Stomach (tissue), 4 donors: Measurements from ENCODE around the gene TMC4.

Experiments used
- EP300 ChIP-seq: sonication (generic); formaldehyde crosslinking; IDR thresholded peaks from one replicate; pipeline ENCODE4 v1.6.1; 2017; ENCODE audit warnings: antibody characterized with exemption
- POLR2A ChIP-seq, 4 donors: fragments of 450-650 bp; IDR thresholded peaks; one replicate each; pipeline ENCODE4 v1.6.1; 2016; ENCODE audit warnings: antibody characterized with exemption in 4 of 4, control low read depth in 2 of 4, mild to moderate bottlenecking in 1 of 4, moderate library complexity in 1 of 4
- TF ChIP-seq, protein P1 (sequence below), 7 experiments: fragments of 450-650 bp in 4 of 7; fragments of 200-600 bp in 3 of 7; sonication (generic) in 3 of 7; IDR thresholded peaks; one replicate each; pipeline ENCODE4 v1.5.1; 2016 to 2019; ENCODE audit warnings: antibody characterized with exemption in 7 of 7, control low read depth in 2 of 7, mild to moderate bottlenecking in 1 of 7

DNA sequence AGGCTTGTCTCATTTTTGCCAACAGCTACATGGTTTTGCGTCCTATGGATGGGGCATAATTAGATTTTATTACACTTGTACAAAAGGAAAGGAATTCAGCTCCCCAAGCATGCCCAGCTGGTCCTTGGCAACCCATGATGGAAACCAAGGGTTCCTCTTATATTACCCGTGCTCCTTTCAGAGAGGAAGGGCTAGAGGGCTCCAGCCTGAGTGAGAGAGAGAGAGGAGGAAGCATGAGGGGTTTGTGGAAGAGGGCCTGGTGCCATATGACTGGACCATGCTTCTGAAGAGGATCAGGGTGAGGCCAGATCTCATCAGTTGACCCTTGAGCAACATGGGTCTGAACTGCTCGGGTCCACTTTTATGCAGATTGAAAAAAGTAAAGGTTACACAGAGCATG is 24.2 kb upstream of the TMC4 start:
- TF ChIP-seq, protein P1, sequence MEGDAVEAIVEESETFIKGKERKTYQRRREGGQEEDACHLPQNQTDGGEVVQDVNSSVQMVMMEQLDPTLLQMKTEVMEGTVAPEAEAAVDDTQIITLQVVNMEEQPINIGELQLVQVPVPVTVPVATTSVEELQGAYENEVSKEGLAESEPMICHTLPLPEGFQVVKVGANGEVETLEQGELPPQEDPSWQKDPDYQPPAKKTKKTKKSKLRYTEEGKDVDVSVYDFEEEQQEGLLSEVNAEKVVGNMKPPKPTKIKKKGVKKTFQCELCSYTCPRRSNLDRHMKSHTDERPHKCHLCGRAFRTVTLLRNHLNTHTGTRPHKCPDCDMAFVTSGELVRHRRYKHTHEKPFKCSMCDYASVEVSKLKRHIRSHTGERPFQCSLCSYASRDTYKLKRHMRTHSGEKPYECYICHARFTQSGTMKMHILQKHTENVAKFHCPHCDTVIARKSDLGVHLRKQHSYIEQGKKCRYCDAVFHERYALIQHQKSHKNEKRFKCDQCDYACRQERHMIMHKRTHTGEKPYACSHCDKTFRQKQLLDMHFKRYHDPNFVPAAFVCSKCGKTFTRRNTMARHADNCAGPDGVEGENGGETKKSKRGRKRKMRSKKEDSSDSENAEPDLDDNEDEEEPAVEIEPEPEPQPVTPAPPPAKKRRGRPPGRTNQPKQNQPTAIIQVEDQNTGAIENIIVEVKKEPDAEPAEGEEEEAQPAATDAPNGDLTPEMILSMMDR (IDR thresholded peaks at IDR 0.05): no peak
- TF ChIP-seq EP300: no peak
- no peak for TF ChIP-seq POLR2A (IDR thresholded peaks at IDR 0.05)
